ENCODE measurements around the gene C3.
A peak's percentile ranks its signal among the peaks of the same experiment; 100 is the strongest.

Gene C3

GRCh38 chr19:6697291-6697690 lies 23.2 kb downstream of the C3 start:
- Histone ChIP-seq H3K9ac (ENCODE audit: low read depth, low read length, poor library complexity, severe bottlenecking) (no peak overlapping the region), H3K4me1 (ENCODE audit: insufficient read depth, low read length, poor library complexity, severe bottlenecking) (no peaks in the 10 kb centered on the region), H3K79me2 (ENCODE audit: insufficient read depth, low read length) (no peaks in the 10 kb centered on the region), H3K4me3 (ENCODE audit: low read length, poor library complexity, severe bottlenecking) (no peak overlapping the region), H3K9me3 (ENCODE audit: insufficient read depth, low read depth, low read length) (no peaks in the 10 kb centered on the region), H3K4me2 (ENCODE audit: low read depth, low read length, poor library complexity, severe bottlenecking) (no peak overlapping the region), H3K36me3 (ENCODE audit: insufficient read depth, low read length) (no peaks in the 10 kb centered on the region), H3K9me2 (replicated peaks; ENCODE audit: low read depth, low read length) (no peaks in the 10 kb centered on the region), H3K27me3 (ENCODE audit: insufficient read depth, low read length, poor library complexity, severe bottlenecking) (no peaks in the 10 kb centered on the region), H3F3A (ENCODE audit: low read depth) (no peaks in the 10 kb centered on the region), H2AFZ (ENCODE audit: low read length) (0 out of 2 replicates have a peak overlapping the region, but pooled peaks have one; percentile 15), H4K20me1 (ENCODE audit: insufficient read depth, low read length, poor library complexity, severe bottlenecking) (no peaks in the 10 kb centered on the region)
- TF ChIP-seq EZH2phosphoT487 (IDR thresholded peaks at IDR 0.05; ENCODE audit: borderline replicate concordance), result no peak
- TF ChIP-seq, protein P1, sequence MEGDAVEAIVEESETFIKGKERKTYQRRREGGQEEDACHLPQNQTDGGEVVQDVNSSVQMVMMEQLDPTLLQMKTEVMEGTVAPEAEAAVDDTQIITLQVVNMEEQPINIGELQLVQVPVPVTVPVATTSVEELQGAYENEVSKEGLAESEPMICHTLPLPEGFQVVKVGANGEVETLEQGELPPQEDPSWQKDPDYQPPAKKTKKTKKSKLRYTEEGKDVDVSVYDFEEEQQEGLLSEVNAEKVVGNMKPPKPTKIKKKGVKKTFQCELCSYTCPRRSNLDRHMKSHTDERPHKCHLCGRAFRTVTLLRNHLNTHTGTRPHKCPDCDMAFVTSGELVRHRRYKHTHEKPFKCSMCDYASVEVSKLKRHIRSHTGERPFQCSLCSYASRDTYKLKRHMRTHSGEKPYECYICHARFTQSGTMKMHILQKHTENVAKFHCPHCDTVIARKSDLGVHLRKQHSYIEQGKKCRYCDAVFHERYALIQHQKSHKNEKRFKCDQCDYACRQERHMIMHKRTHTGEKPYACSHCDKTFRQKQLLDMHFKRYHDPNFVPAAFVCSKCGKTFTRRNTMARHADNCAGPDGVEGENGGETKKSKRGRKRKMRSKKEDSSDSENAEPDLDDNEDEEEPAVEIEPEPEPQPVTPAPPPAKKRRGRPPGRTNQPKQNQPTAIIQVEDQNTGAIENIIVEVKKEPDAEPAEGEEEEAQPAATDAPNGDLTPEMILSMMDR (conservative IDR thresholded peaks at IDR 0.05; ENCODE audit: low read length), result no peak

- no peaks in the 10 kb centered on the region for H3K36me3 ChIP-seq (ENCODE audit: insufficient read depth, low read length)
- H3K79me2 ChIP-seq (ENCODE audit: insufficient read depth, low read length), result no peaks in the 10 kb centered on the region
- no peaks in the 10 kb centered on the region for H4K20me1 ChIP-seq (ENCODE audit: insufficient read depth, low read length, poor library complexity, severe bottlenecking)
- no peak overlapping the region for H3K4me3 ChIP-seq (ENCODE audit: low read length, poor library complexity, severe bottlenecking)
- no peaks in the 10 kb centered on the region for H3K9me2 ChIP-seq (replicated peaks; ENCODE audit: low read depth, low read length)
- H3F3A ChIP-seq (ENCODE audit: low read depth), result no peaks in the 10 kb centered on the region
- no peaks in the 10 kb centered on the region for H3K27me3 ChIP-seq (ENCODE audit: insufficient read depth, low read length, poor library complexity, severe bottlenecking)
- H3K4me2 ChIP-seq (ENCODE audit: low read depth, low read length, poor library complexity, severe bottlenecking), result no peak overlapping the region
- no peak overlapping the region for H3K9ac ChIP-seq (ENCODE audit: low read depth, low read length, poor library complexity, severe bottlenecking)
- H3K4me1 ChIP-seq (ENCODE audit: insufficient read depth, low read length, poor library complexity, severe bottlenecking), result no peaks in the 10 kb centered on the region
- no peaks in the 10 kb centered on the region for H3K9me3 ChIP-seq (ENCODE audit: insufficient read depth, low read depth, low read length)
- TF ChIP-seq, protein P1 (conservative IDR thresholded peaks at IDR 0.05; ENCODE audit: low read length), result no peak
- no peak for TF ChIP-seq EZH2phosphoT487 (IDR thresholded peaks at IDR 0.05; ENCODE audit: borderline replicate concordance)
- H2AFZ ChIP-seq (ENCODE audit: low read length), result no peak overlapping the region
Observed at GRCh38 chr19:6696239-6696820, 24.1 kb downstream of the C3 start.

DNA sequence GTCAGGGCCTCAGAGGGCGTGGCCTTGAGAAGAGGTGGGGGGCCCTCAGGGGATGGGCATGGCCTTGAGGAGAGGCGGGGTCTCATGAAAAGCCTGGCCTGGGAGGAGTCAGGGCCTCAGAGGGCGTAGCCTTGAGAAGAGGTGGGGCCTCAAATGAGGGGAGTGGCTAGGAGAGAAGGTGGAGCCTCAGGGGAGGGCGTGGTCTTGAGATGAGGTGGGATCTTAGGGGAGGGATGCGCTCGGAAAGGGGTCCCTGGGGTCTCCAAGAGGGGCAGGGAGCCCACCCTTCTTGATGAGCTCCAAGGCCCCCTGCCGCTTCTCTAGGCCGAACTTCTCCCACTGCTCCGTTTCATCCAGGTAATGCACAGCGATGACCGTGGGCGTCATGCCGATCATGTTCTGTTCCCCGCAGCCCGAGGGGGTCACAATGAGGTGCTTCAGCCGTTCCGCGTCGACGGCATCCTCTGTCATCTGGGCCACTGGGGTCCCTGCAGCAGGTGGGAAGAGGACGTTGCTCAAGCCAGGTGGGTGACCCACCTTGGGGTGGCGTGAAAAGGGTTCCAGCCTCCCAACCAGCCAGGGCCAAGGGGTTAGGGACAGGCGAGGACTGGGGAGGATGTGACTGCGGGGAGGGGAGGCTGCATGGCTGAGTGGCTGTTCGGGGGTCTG lies 26.2 kb downstream of the C3 start:
- no peak overlapping the region for H3K4me2 ChIP-seq (ENCODE audit: low read depth, low read length, poor library complexity, severe bottlenecking)
- no peak overlapping the region for H3K9ac ChIP-seq (ENCODE audit: low read depth, low read length, poor library complexity, severe bottlenecking)
- H3F3A ChIP-seq (ENCODE audit: low read depth), result no peaks in the 10 kb centered on the region
- H4K20me1 ChIP-seq (ENCODE audit: insufficient read depth, low read length, poor library complexity, severe bottlenecking), result no peaks in the 10 kb centered on the region
- no peaks in the 10 kb centered on the region for H3K9me2 ChIP-seq (replicated peaks; ENCODE audit: low read depth, low read length)
- H3K4me3 ChIP-seq (ENCODE audit: low read length, poor library complexity, severe bottlenecking), result no peak overlapping the region
- no peaks in the 10 kb centered on the region for H3K9me3 ChIP-seq (ENCODE audit: insufficient read depth, low read depth, low read length)
- H3K36me3 ChIP-seq (ENCODE audit: insufficient read depth, low read length), result no peaks in the 10 kb centered on the region
- TF ChIP-seq, protein P1 (conservative IDR thresholded peaks at IDR 0.05; ENCODE audit: low read length), result no peak
- no peak for TF ChIP-seq EZH2phosphoT487 (IDR thresholded peaks at IDR 0.05; ENCODE audit: borderline replicate concordance)
- H3K4me1 ChIP-seq (ENCODE audit: insufficient read depth, low read length, poor library complexity, severe bottlenecking), result no peaks in the 10 kb centered on the region
- H3K79me2 ChIP-seq (ENCODE audit: insufficient read depth, low read length), result no peaks in the 10 kb centered on the region
- no peak overlapping the region for H2AFZ ChIP-seq (ENCODE audit: low read length)
- no peaks in the 10 kb centered on the region for H3K27me3 ChIP-seq (ENCODE audit: insufficient read depth, low read length, poor library complexity, severe bottlenecking)

Data from Loucy (cell line).